Chondrocyte (in vitro differentiated cells): ENCODE results near the gene FOXP1. TPM values are rescaled to one million over a fixed set of nuclear protein-coding genes. Genes with fewer than 3 reads are reported as not detected.

Source experiments
- DNase-seq: peaks from one replicate; pipeline ENCODE4 v3.0.0; 2021; ENCODE audit warnings: mixed read lengths, low spot score
- H3K27ac Mint-ChIP-seq: one replicate; pipeline ENCODE4 v1.8.0; 2021; ENCODE audit warnings: mild to moderate bottlenecking, moderate library complexity, mixed read lengths; ENCODE audit not compliant: unreplicated experiment
- H3K27me3 Mint-ChIP-seq: 2 replicates; pipeline ENCODE4 v1.8.0; 2021; ENCODE audit warnings: low read depth, mixed read lengths
- H3K36me3 Mint-ChIP-seq: 2 replicates; pipeline ENCODE4 v1.8.0; 2021; ENCODE audit warnings: low read depth, mixed read lengths
- H3K4me1 Mint-ChIP-seq: 2 replicates; pipeline ENCODE4 v1.8.0; 2021; ENCODE audit warnings: low read depth, mild to moderate bottlenecking, mixed read lengths
- H3K4me3 Mint-ChIP-seq: one replicate; pipeline ENCODE4 v1.8.0; 2021; ENCODE audit warnings: mild to moderate bottlenecking, moderate library complexity, mixed read lengths; ENCODE audit not compliant: unreplicated experiment
- H3K9me3 Mint-ChIP-seq: 2 replicates; pipeline ENCODE4 v1.8.0; 2021; ENCODE audit warnings: low read depth, mixed read lengths
- CTCF ChIP-seq: fragments of 200-600 bp; sonication (generic); IDR thresholded peaks from 2 replicates; pipeline ENCODE4 v1.5.0; 2021; ENCODE audit warnings: antibody characterized with exemption, mild to moderate bottlenecking, moderate library complexity
- total RNA-seq: library from RNA; stranded (reverse); gene quantifications from 3 replicates; pipeline ENCODE4 v1.2.1, GENCODE V29; 2021

Gene FOXP1
- total RNA-seq, 1 donor from 2014 or later = 206 TPM

GRCh38 chr3:71109977-71110285, 473.6 kb downstream of the FOXP1 start:
- DNase-seq = no peak
- Mint-ChIP-seq H3K36me3 (peaks cover 19% of the 10 kb centered on the region), H3K27me3 (no peaks in the 10 kb centered on the region), H3K27ac (peak overlapping the region; percentile 99), H3K4me3 (peak overlapping the region; percentile 62), H3K9me3 (no peaks in the 10 kb centered on the region), H3K4me1 (peaks cover 83% of the 10 kb centered on the region)
- TF ChIP-seq CTCF = no peak

DNA sequence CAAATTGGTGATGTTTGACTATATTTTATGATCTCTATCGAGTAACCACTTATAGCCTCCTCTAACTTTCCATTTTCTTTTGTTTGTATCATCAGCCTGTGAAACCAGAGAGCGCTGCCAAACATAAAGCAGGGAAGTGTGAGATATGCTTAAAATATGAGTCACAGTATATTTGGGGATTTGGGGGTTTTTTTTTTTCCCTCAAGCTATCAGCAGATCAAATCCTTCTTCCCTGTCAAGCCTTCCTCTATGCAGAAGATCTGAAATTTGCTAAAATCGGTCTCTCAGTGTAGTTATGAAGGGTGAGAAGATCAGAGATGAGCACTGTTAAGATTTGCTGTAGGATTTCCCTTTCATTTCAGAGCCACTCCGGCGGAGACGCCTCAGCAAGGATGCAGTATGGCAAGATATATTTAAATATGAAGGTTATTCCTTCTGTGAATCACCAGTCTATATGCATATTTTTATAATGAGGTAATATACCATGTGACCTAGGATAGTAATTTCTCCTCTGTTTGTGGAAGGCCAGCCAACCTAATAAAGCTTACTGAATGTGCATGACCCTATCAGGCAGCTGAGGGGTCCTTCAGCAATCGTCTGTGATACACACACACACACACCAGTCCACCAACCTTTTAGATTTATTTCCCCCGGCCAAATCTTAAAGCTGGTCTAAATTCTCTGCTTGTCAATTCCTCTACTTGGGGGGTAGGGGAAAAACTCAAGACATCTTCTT, 474.1 kb downstream of the FOXP1 start:
- no peak for DNase-seq
- Mint-ChIP-seq H3K27ac (peak overlapping the region; percentile 99), H3K9me3 (no peaks in the 10 kb centered on the region), H3K4me3 (peak overlapping the region; percentile 62), H3K27me3 (no peaks in the 10 kb centered on the region), H3K36me3 (peaks cover 19% of the 10 kb centered on the region), H3K4me1 (peaks cover 83% of the 10 kb centered on the region)
- no peak for TF ChIP-seq CTCF

GRCh38 chr3:71107926-71108325, 475.6 kb downstream of the FOXP1 start:
- peaks cover 89% of the 10 kb centered on the region for H3K4me1 Mint-ChIP-seq

DNA sequence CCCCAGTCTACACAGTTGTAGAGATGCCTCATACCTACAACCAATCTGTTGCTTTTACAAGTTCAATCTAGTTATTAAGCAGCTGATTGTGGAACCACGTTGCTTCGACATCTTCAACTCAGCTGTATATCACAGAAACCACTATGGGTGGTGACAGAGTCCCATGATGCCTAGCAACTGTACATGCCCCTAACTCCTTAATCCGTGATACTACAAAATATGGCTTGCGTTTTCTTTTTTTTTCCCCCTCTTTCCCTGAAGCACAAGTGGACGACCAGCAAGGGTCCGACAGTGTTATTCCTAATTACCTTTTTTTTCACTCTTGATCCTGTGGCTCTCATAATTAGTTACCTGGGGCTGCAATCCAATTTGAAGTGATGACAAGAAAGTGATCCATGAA, 478.6 kb downstream of the FOXP1 start:
- Mint-ChIP-seq H3K4me1 (peaks cover 92% of the 10 kb centered on the region), H3K27ac (peak overlapping the region; percentile 75), H3K9me3 (no peaks in the 10 kb centered on the region), H3K27me3 (no peaks in the 10 kb centered on the region), H3K36me3 (peaks cover 2% of the 10 kb centered on the region), H3K4me3 (no peak overlapping the region)
- TF ChIP-seq CTCF = no peak
- no peak for DNase-seq

More at GRCh38 chr3:71107926-71108325, 475.6 kb downstream of the FOXP1 start:
- DNase-seq = no peak
- Mint-ChIP-seq H3K4me3 (no peak overlapping the region), H3K27me3 (no peaks in the 10 kb centered on the region), H3K36me3 (peaks cover 17% of the 10 kb centered on the region), H3K27ac (peak overlapping the region; percentile 99), H3K9me3 (no peaks in the 10 kb centered on the region)
- no peak for TF ChIP-seq CTCF

DNA sequence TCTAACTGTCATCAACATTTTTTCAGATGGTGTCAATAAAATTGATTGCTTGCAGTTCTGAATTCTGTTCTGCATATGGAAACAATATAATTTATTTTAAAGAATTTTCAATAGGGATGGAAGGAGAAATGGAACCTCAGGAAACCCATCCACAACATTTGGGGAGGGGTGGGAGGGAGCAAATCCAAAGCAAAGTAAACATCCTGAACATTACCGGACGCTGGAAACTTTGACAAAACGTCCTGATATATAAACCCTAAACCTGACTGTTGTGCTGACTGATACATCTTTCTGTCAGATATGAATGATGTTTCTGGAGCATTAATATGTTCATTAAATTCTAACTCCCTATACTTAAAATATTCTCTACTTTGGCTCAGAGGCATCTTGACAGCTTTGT, 479.0 kb downstream of the FOXP1 start:
- no peak for TF ChIP-seq CTCF
- H3K4me1 Mint-ChIP-seq = peaks cover 92% of the 10 kb centered on the region

More for the DNA sequence above, 479.0 kb downstream of the FOXP1 start:
- no peak overlapping the region for H3K4me3 Mint-ChIP-seq
- peak overlapping the region; percentile 97 for H3K27ac Mint-ChIP-seq
- no peaks in the 10 kb centered on the region for H3K9me3 Mint-ChIP-seq
- DNase-seq = no peak
- H3K36me3 Mint-ChIP-seq = peaks cover 2% of the 10 kb centered on the region
- H3K27me3 Mint-ChIP-seq = no peaks in the 10 kb centered on the region
